ENCODE measurements around the gene OTUD3. TPM values are rescaled to one million over a fixed set of nuclear protein-coding genes. Genes with fewer than 3 reads are reported as not detected.
"Not testable (repeated sequence)": the region's sequence is repeated elsewhere in the genome, so short reads cannot be mapped to it uniquely, and the experiment has no call there.

OTUD3 gene
- total RNA-seq, 1 experiment from 2014 or later, result 2.5 TPM

- no peak for DNase-seq (ENCODE audit: low read depth)
- in situ Hi-C loops (cut with HindIII; ENCODE audit: low pct_unique_long_range_greater_than_20kb, low sequenced_read_pairs), result no loop called here
Observed at GRCh38 chr1:19864570-19865160, 17.5 kb upstream of the OTUD3 start.

DNA sequence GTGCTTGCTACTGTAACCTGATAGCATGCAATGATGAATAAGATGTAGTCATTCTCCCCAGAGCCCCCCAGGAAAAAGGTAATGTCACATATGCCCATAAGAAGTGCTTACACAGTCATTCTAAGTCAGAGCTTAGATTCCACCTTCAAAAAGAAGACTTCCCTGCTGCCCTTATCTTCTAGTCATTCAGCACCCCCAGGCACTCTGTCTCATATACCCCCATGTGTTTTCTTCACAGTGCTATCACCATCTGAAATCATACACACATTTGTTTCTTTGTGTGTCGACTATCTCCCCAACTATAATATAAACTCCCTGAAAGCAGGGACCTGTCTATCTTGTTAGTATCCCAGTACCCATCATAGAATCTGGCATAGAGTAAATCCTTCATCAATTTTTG lies 16.2 kb upstream of the OTUD3 start:
- in situ Hi-C loops (cut with HindIII; ENCODE audit: low pct_unique_long_range_greater_than_20kb, low sequenced_read_pairs), result no loop called here
- no peak for DNase-seq (ENCODE audit: low read depth)

DNA sequence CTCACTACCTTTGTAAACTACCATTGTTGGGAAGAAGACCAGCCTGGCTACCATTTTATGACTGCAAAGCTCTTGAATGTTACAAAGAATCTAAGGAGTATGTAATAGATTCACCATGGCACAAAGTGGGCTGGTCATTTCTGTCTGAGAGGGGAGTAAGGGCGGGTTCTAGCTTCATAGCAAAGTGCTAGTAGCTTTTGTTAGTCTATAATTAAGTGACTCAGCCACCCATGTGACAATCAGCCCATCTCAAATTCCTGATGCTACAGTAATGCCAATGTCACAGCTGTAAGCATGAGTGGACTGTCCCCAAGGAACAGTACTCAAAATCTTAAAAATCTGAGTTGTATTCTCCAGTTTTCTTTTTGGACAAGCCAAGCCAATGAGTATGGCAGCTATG lies 15.4 kb upstream of the OTUD3 start:
- DNase-seq (ENCODE audit: low read depth), result peak; percentile 60
- in situ Hi-C loops (cut with HindIII; ENCODE audit: low pct_unique_long_range_greater_than_20kb, low sequenced_read_pairs), result no loop called here

- DNase-seq (ENCODE audit: low read depth); in situ Hi-C loops (cut with HindIII; ENCODE audit: low pct_unique_long_range_greater_than_20kb, low sequenced_read_pairs): not testable (repeated sequence)
Observed at GRCh38 chr1:19868575-19868974, 13.6 kb upstream of the OTUD3 start.

DNA sequence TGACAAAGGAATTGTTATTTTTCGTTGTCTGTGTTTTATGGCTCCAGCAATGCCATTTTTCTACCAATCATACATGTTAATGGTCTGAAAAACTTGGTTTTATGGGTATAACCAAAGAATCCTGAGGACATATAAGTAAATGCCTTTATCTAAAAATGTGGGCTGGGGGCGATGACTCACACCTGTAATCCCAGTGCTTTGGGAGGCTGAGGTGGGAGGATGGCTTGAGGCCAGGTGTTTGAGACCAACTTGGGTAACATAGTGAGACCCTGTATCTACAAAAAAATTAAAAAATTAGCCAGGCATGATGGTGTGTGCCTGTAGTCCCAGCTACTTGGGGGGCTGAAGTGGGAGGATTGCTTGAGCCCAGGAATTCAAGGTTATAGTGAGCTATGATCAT lies 12.7 kb upstream of the OTUD3 start:
- in situ Hi-C loops (cut with HindIII; ENCODE audit: low pct_unique_long_range_greater_than_20kb, low sequenced_read_pairs); DNase-seq (ENCODE audit: low read depth): not testable (repeated sequence)

DNA sequence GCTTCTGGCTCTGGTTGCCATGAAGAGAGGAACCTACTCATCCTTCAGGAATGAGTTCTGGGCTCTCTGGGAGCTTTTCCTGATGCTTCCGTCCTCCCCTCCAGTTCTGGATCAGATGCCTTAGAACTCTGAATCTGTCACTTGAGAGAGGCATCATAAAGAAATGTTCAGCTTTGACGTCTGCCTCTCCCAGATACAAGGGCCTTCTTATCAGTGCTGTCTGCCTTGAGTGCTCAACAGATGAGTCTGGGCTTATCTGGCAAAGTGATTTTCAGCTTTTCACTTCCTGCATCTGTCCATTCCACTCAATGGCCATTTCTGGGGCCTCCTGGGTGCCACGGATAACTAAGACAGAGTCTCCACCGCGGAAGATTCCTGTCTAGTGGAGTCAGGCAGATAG lies 12.3 kb upstream of the OTUD3 start:
- in situ Hi-C loops (cut with HindIII; ENCODE audit: low pct_unique_long_range_greater_than_20kb, low sequenced_read_pairs), result no loop called here
- no peak for DNase-seq (ENCODE audit: low read depth)

DNA sequence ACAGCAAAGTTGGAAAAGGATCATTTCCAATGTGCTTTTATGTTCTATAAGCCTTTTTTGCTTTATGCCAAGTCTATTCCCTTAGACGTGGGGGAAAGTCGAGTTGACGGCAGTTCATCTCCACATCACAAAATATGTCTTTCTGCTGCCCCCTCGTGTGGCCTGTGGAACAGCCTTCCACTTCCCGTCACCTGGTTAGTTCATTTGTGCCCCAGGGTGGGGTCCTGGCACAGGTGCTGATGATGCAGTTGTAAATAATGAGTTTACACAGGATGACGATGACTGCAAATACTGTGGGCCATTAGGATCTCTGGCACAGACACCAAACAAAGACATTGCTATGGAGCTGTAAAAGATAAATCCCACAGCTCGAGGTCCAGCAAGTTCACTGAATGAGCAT lies 10.0 kb upstream of the OTUD3 start:
- in situ Hi-C loops (cut with HindIII; ENCODE audit: low pct_unique_long_range_greater_than_20kb, low sequenced_read_pairs), result no loop called here
- DNase-seq (ENCODE audit: low read depth), result peak; percentile 6

GRCh38 chr1:19877181-19877750 lies 4.9 kb upstream of the OTUD3 start:
- in situ Hi-C loops (cut with HindIII; ENCODE audit: low pct_unique_long_range_greater_than_20kb, low sequenced_read_pairs), result no loop called here
- no peak for DNase-seq (ENCODE audit: low read depth)

- peak; percentile 95 for DNase-seq (ENCODE audit: low read depth)
- in situ Hi-C loops (cut with HindIII; ENCODE audit: low pct_unique_long_range_greater_than_20kb, low sequenced_read_pairs), result no loop called here
Observed at GRCh38 chr1:19877821-19878636, 4.2 kb upstream of the OTUD3 start.

DNA sequence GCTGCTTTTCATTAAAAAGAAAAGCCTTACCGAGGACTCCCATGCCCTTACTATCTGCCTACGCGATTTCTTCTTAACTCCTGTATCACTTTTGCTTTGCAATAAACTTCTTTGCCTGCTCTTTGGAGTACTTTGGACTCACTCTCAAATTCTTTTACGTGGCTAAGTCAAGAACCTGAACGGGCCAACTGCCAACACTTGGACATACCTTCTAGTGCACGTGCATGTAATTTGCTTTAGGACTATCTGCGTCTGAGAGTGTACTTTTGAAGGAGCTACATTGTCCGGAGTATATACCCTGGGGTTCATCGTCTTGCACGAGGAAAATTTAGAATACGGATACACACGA lies 3.6 kb upstream of the OTUD3 start:
- no peak for DNase-seq (ENCODE audit: low read depth)
- in situ Hi-C loops (cut with HindIII; ENCODE audit: low pct_unique_long_range_greater_than_20kb, low sequenced_read_pairs), result no loop called here

GRCh38 chr1:19879227-19879626 lies 3.0 kb upstream of the OTUD3 start:
- in situ Hi-C loops (cut with HindIII; ENCODE audit: low pct_unique_long_range_greater_than_20kb, low sequenced_read_pairs), result no loop called here
- no peak for DNase-seq (ENCODE audit: low read depth)

DNA sequence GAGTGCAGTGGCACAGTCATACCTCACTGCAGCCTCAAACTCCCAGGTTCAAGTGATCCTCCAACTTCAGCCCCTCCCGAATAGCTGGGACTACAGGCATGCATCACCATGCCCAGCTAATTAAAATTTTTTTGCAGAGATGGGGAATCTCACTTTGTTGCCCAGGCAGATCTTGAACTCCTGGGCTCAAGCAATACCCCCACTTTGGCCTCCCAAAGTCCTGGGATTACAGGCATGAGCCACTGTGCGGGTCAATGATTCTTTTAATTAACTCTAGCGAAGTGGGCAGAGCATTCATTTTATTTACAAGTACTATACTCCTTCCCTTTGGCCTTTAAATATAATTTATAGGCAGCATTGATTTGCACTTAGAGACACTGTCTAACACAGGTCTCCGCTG lies 2.5 kb upstream of the OTUD3 start:
- no peak for DNase-seq (ENCODE audit: low read depth)
- in situ Hi-C loops (cut with HindIII; ENCODE audit: low pct_unique_long_range_greater_than_20kb, low sequenced_read_pairs), result no loop called here

DNA sequence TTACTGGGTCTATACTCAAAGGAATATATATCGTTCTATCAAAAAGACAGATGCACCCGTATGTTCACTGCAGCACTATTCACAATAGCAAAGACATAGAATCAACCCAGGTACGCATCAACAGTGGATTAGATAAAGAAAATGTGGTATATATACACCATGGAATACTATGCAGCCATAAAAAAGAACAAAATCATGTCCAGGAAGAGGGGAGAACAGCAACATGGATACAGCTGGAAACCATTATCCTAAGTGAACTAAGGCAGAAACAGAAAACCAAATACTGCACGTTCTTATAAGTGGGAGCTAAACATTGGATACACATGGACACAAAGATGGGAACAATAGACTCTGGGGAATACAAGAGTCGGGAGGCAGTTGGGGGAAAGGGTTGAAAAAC lies 1.4 kb upstream of the OTUD3 start:
- in situ Hi-C loops (cut with HindIII; ENCODE audit: low pct_unique_long_range_greater_than_20kb, low sequenced_read_pairs); DNase-seq (ENCODE audit: low read depth): not testable (repeated sequence)

DNA sequence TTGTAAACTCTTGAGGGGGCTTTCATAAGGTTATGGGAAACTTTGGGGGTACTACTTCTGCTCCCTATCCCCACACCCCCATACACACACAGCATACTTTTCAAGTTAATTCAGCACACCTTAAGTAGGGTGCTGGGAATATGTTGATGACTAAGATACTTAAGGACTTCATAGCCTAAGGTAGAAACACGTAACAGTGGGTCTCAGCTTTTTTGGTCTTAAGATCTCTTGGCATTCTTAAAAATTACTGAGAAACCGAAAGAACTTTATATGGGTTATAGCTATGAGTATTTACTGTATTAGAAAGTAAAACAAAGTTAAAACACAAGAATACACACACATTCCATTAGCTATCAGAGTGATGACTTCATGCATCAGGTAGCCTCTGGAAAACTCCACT lies 2.1 kb downstream of the OTUD3 start:
- in situ Hi-C loops (cut with HindIII; ENCODE audit: low pct_unique_long_range_greater_than_20kb, low sequenced_read_pairs), result no loop called here
- DNase-seq (ENCODE audit: low read depth), result no peak

GRCh38 chr1:19885821-19886220 lies 3.6 kb downstream of the OTUD3 start:
- in situ Hi-C loops (cut with HindIII; ENCODE audit: low pct_unique_long_range_greater_than_20kb, low sequenced_read_pairs), result no loop called here
- DNase-seq (ENCODE audit: low read depth), result no peak

DNA sequence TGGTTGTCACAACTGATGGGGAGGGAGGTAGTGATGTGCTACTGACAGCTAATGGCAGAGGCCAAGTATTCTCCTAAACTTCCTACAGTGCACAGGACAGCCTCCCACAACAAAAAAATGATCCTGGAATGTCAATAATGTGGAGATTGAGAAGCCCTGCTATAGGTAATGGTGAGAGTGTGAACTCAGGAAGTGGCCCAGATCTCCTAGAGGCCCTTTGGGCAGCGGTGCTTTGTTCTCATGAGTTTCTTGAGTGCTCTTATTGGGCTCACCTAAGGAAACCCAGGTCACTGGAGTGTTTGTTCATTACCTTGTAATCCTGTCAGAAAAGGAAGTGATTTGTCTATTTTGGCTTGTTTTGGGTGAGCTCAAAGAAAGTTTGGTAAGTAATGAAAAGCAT lies 5.9 kb downstream of the OTUD3 start:
- in situ Hi-C loops (cut with HindIII; ENCODE audit: low pct_unique_long_range_greater_than_20kb, low sequenced_read_pairs), result no loop called here
- DNase-seq (ENCODE audit: low read depth), result no peak

GRCh38 chr1:19889656-19890055 lies 7.5 kb downstream of the OTUD3 start:
- DNase-seq (ENCODE audit: low read depth), result no peak
- in situ Hi-C loops (cut with HindIII; ENCODE audit: low pct_unique_long_range_greater_than_20kb, low sequenced_read_pairs), result no loop called here

DNA sequence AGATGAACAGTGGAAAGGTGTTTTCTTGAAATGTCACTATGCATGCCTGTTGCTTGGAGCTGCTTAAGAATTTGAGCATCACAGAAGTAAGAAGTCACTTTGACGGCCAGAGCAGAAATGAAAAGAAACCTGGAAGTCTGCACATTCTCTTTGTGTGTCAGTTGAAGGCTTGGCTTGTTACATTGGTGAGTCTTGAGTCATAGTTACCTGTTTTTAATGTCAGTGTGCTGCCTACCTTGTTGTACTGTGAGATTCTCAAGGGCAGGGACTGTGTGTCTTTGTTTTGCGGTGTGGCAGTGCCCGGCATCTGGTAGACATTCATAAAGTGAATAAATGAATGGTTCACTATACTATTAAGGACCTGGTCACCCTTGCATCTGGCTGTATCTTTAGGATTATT lies 9.9 kb downstream of the OTUD3 start:
- no peak for DNase-seq (ENCODE audit: low read depth)
- in situ Hi-C loops (cut with HindIII; ENCODE audit: low pct_unique_long_range_greater_than_20kb, low sequenced_read_pairs), result no loop called here

DNA sequence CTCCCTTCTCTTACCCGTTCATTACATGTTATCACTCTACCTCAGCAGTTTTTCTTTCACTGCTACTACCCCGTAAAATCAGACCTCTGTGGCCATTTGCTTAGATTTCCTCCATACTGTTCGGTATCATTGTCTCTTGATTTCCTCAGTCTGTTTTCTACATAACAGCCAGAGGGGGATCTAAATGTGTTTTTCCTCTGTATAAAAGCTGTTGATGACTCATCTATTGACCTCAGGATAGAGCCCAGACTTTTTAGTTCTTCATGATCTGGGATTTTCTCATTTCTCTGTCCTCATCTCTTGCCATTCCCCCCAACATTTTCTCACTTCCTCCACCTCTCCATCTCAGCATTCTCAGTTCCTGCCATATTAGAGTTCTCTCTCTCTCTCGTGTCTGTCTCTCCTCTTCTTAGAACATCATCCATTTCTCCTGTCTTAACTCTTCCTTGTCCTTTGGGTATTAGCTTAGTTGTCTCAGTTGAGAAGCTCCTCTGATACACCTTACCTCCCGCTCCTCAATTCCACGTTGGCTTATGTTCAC lies 10.5 kb downstream of the OTUD3 start:
- DNase-seq (ENCODE audit: low read depth), result no peak
- in situ Hi-C loops (cut with HindIII; ENCODE audit: low pct_unique_long_range_greater_than_20kb, low sequenced_read_pairs), result no loop called here

DNA sequence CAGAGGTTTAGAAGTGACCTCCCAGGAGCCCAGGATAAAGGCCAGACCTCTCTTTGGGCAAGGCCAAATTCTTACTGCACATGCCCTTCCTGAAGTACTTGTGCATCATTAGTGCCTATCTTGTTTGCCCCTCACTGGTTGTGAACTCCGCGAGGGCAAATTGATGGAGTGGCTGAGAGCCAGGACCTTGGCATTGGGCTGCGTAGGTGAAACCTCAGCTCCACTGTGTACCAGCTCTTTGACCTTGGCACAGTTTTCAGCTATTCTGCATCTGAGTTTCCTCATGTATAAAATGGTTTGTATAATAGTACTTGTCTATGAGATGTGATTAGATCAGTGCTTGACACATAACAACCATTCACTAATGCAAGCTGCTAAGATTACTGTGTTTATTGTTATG lies 11.5 kb downstream of the OTUD3 start:
- no peak for DNase-seq (ENCODE audit: low read depth)
- in situ Hi-C loops (cut with HindIII; ENCODE audit: low pct_unique_long_range_greater_than_20kb, low sequenced_read_pairs), result no loop called here

Data from Caki2 (cell line).